ENCODE results near the gene PSAT1.

The PSAT1 gene

GRCh38 chr9:78314953-78315870 lies 18.3 kb downstream of the PSAT1 start:
- Histone ChIP-seq H3K27ac (ENCODE audit: low read depth, low read length) (no peak overlapping the region), H3K36me3 (ENCODE audit: control insufficient read depth in 5 of 5, insufficient read depth in 5 of 5, low read length in 5 of 5) (peaks cover 0 to 2% (median 0%) of the 10 kb centered on the region in 5 donors), H3K4me3 (ENCODE audit: low read depth in 1 of 5, low read length in 5 of 5) (no peak overlapping the region), H3K27me3 (ENCODE audit: control insufficient read depth in 5 of 5, insufficient read depth in 4 of 5, low read length in 5 of 5) (no peaks in the 10 kb centered on the region), H3K9me3 (ENCODE audit: control insufficient read depth in 5 of 5, low read length in 5 of 5) (no peaks in the 10 kb centered on the region), H3K9ac (ENCODE audit: low read length in 5 of 5) (peak overlapping the region in 1 of 5 donors; percentile 37), H3K4me1 (ENCODE audit: control insufficient read depth in 5 of 5, insufficient read depth in 5 of 5, low read length in 5 of 5) (peaks cover 4 to 37% (median 36%) of the 10 kb centered on the region in 5 donors)

- H3K27me3 ChIP-seq (ENCODE audit: control insufficient read depth in 5 of 5, insufficient read depth in 4 of 5, low read length in 5 of 5): no peaks in the 10 kb centered on the region
- no peak overlapping the region for H3K27ac ChIP-seq (ENCODE audit: low read depth, low read length)
- H3K4me3 ChIP-seq (ENCODE audit: low read depth in 1 of 5, low read length in 5 of 5): no peak overlapping the region
- peaks cover 5 to 46% (median 43%) of the 10 kb centered on the region in 5 donors for H3K4me1 ChIP-seq (ENCODE audit: control insufficient read depth in 5 of 5, insufficient read depth in 5 of 5, low read length in 5 of 5)
- no peaks in the 10 kb centered on the region for H3K9me3 ChIP-seq (ENCODE audit: control insufficient read depth in 5 of 5, low read length in 5 of 5)
- H3K9ac ChIP-seq (ENCODE audit: low read length in 5 of 5): no peak overlapping the region
- H3K36me3 ChIP-seq (ENCODE audit: control insufficient read depth in 5 of 5, insufficient read depth in 5 of 5, low read length in 5 of 5): peaks cover 0 to under 1% (median 0%) of the 10 kb centered on the region in 5 donors
Observed at GRCh38 chr9:78316166-78316892, 19.4 kb downstream of the PSAT1 start.

- Histone ChIP-seq H3K4me1 (ENCODE audit: control insufficient read depth in 5 of 5, insufficient read depth in 5 of 5, low read length in 5 of 5) (peaks cover 5 to 49% (median 46%) of the 10 kb centered on the region in 5 donors), H3K4me3 (ENCODE audit: low read depth in 1 of 5, low read length in 5 of 5) (peak overlapping the region in 1 of 5 donors; percentile 42), H3K9me3 (ENCODE audit: control insufficient read depth in 5 of 5, low read length in 5 of 5) (no peaks in the 10 kb centered on the region), H3K27me3 (ENCODE audit: control insufficient read depth in 5 of 5, insufficient read depth in 4 of 5, low read length in 5 of 5) (no peaks in the 10 kb centered on the region), H3K27ac (ENCODE audit: low read depth, low read length) (no peak overlapping the region), H3K36me3 (ENCODE audit: control insufficient read depth in 5 of 5, insufficient read depth in 5 of 5, low read length in 5 of 5) (no peaks in the 10 kb centered on the region), H3K9ac (ENCODE audit: low read length in 5 of 5) (no peak overlapping the region)
Observed at GRCh38 chr9:78319197-78320029, 22.5 kb downstream of the PSAT1 start.

GRCh38 chr9:78320030-78320693 lies 23.2 kb downstream of the PSAT1 start:
- Histone ChIP-seq H3K36me3 (ENCODE audit: control insufficient read depth in 5 of 5, insufficient read depth in 5 of 5, low read length in 5 of 5) (no peaks in the 10 kb centered on the region), H3K27me3 (ENCODE audit: control insufficient read depth in 5 of 5, insufficient read depth in 4 of 5, low read length in 5 of 5) (no peaks in the 10 kb centered on the region), H3K4me1 (ENCODE audit: control insufficient read depth in 5 of 5, insufficient read depth in 5 of 5, low read length in 5 of 5) (peaks cover 5 to 51% (median 47%) of the 10 kb centered on the region in 5 donors), H3K27ac (ENCODE audit: low read depth, low read length) (no peak overlapping the region), H3K9me3 (ENCODE audit: control insufficient read depth in 5 of 5, low read length in 5 of 5) (no peaks in the 10 kb centered on the region), H3K4me3 (ENCODE audit: low read depth in 1 of 5, low read length in 5 of 5) (no peak overlapping the region), H3K9ac (ENCODE audit: low read length in 5 of 5) (no peak overlapping the region)

GRCh38 chr9:78320875-78321496 lies 24.1 kb downstream of the PSAT1 start:
- no peak overlapping the region for H3K27ac ChIP-seq (ENCODE audit: low read depth, low read length)

GRCh38 chr9:78321505-78321904 lies 24.6 kb downstream of the PSAT1 start:
- Histone ChIP-seq H3K4me1 (ENCODE audit: control insufficient read depth in 5 of 5, insufficient read depth in 5 of 5, low read length in 5 of 5) (peaks cover 5 to 45% (median 39%) of the 10 kb centered on the region in 5 donors), H3K9me3 (ENCODE audit: control insufficient read depth in 5 of 5, low read length in 5 of 5) (no peaks in the 10 kb centered on the region), H3K36me3 (ENCODE audit: control insufficient read depth in 5 of 5, insufficient read depth in 5 of 5, low read length in 5 of 5) (no peaks in the 10 kb centered on the region), H3K9ac (ENCODE audit: low read length in 5 of 5) (no peak overlapping the region), H3K27me3 (ENCODE audit: control insufficient read depth in 5 of 5, insufficient read depth in 4 of 5, low read length in 5 of 5) (no peaks in the 10 kb centered on the region), H3K27ac (ENCODE audit: low read depth, low read length) (no peak overlapping the region), H3K4me3 (ENCODE audit: low read depth in 1 of 5, low read length in 5 of 5) (no peak overlapping the region)

More at GRCh38 chr9:78320875-78321496, 24.1 kb downstream of the PSAT1 start:
- H3K4me1 ChIP-seq (ENCODE audit: control insufficient read depth in 5 of 5, insufficient read depth in 5 of 5, low read length in 5 of 5): peaks cover 5 to 50% (median 44%) of the 10 kb centered on the region in 5 donors
- no peaks in the 10 kb centered on the region for H3K36me3 ChIP-seq (ENCODE audit: control insufficient read depth in 5 of 5, insufficient read depth in 5 of 5, low read length in 5 of 5)
- H3K9ac ChIP-seq (ENCODE audit: low read length in 5 of 5): no peak overlapping the region
- no peak overlapping the region for H3K4me3 ChIP-seq (ENCODE audit: low read depth in 1 of 5, low read length in 5 of 5)
- H3K9me3 ChIP-seq (ENCODE audit: control insufficient read depth in 5 of 5, low read length in 5 of 5): no peaks in the 10 kb centered on the region
- H3K27me3 ChIP-seq (ENCODE audit: control insufficient read depth in 5 of 5, insufficient read depth in 4 of 5, low read length in 5 of 5): no peaks in the 10 kb centered on the region

- Histone ChIP-seq H3K4me3 (ENCODE audit: low read depth in 1 of 5, low read length in 5 of 5) (no peak overlapping the region), H3K27me3 (ENCODE audit: control insufficient read depth in 5 of 5, insufficient read depth in 4 of 5, low read length in 5 of 5) (no peaks in the 10 kb centered on the region), H3K9ac (ENCODE audit: low read length in 5 of 5) (no peak overlapping the region), H3K9me3 (ENCODE audit: control insufficient read depth in 5 of 5, low read length in 5 of 5) (no peaks in the 10 kb centered on the region), H3K27ac (ENCODE audit: low read depth, low read length) (no peak overlapping the region), H3K4me1 (ENCODE audit: control insufficient read depth in 5 of 5, insufficient read depth in 5 of 5, low read length in 5 of 5) (peaks cover 5 to 34% (median 29%) of the 10 kb centered on the region in 5 donors), H3K36me3 (ENCODE audit: control insufficient read depth in 5 of 5, insufficient read depth in 5 of 5, low read length in 5 of 5) (no peaks in the 10 kb centered on the region)
Observed at GRCh38 chr9:78324068-78324650, 27.2 kb downstream of the PSAT1 start.

GRCh38 chr9:78324682-78325081 lies 27.8 kb downstream of the PSAT1 start:
- Histone ChIP-seq H3K9me3 (ENCODE audit: control insufficient read depth in 5 of 5, low read length in 5 of 5) (no peaks in the 10 kb centered on the region), H3K4me1 (ENCODE audit: control insufficient read depth in 5 of 5, insufficient read depth in 5 of 5, low read length in 5 of 5) (peaks cover 2 to 29% (median 24%) of the 10 kb centered on the region in 5 donors), H3K4me3 (ENCODE audit: low read depth in 1 of 5, low read length in 5 of 5) (no peak overlapping the region), H3K27ac (ENCODE audit: low read depth, low read length) (no peak overlapping the region), H3K27me3 (ENCODE audit: control insufficient read depth in 5 of 5, insufficient read depth in 4 of 5, low read length in 5 of 5) (no peaks in the 10 kb centered on the region), H3K9ac (ENCODE audit: low read length in 5 of 5) (peak overlapping the region in 1 of 5 donors; percentile 40), H3K36me3 (ENCODE audit: control insufficient read depth in 5 of 5, insufficient read depth in 5 of 5, low read length in 5 of 5) (no peaks in the 10 kb centered on the region)
